EL (cell line): ENCODE data around the gene DLGAP4.
"Not testable (repeated sequence)": the region's sequence is repeated elsewhere in the genome, so short reads cannot be mapped to it uniquely, and the experiment has no call there.

Experiments
- DNase-seq: peaks from one replicate; pipeline ENCODE4 v3.0.0-alpha.2; 2016

The DLGAP4 gene

GRCh38 chr20:36521526-36521925 is 215.4 kb downstream of the DLGAP4 start:
- DNase-seq, result no peak

DNA sequence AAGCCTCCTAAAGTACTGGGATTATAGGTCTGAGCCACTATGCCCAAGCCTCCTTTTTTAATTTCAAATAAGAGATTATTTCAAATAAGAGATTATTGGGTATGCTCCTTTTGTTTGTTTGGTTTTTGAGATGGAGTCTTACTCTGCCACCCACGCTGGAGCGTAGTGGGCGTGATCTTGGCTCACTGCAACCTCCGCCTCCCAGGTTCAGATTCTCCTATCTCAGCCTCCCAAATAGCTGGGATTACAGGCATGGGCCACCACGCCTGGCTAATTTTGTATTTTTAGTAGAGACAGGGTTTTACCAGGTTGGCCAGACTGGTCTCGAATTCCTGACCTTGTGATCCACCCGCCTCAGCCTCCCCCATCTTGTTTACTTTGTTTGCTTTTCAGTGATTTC is 216.3 kb downstream of the DLGAP4 start:
- not testable (repeated sequence) for DNase-seq

DNA sequence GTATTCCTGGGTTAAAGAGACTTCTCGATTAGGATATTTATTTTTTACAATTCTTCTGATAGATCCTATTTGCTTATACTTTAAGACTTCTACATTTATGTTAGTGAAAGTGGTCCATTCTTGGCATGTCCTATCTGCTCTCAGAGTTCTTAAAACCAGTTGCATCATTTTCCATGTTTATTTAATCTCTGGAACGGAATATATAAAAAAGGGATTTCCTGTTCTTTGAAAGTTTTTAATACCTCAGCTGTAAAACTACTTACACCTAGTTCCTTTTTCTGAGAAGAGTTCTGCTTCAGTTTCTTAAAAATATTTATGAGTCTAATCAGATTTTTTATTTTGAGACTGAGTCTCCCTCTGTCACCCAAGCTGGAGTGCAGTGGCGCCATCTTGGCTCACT is 217.2 kb downstream of the DLGAP4 start:
- DNase-seq, result no peak

DNA sequence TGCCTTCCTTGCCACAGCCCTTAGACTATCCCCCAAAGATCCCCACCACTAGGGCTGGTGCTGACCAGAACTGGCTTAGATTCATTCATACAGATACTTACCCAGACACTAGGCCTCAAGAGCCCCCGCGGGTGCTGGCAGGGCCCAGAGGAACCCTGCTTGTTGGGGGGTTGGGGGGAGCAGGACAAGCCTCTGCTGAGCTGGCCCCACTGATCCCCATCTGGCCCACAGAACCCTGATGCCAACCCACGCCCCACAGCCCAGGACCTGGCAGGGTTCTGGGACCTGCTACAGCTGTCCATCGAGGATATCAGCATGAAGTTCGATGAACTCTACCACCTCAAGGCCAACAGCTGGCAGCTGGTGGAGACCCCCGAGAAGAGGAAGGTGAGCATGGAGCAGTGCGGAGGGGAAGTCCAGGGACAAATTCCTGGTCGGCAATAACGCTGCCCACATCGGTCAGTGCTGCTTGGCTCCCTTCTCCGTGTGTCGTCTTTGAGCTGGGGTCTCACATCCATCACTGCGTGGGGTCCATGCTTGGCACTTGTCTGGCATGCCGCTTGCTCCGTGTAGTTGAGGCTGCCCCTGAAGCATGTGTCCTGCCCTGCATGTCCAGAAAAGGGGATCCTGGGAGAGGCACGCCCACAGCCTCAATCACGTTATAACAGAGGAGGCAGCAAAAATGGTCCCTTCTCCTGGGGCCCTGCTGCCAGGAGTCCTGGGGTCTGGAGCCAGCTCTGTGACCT is 219.7 kb downstream of the DLGAP4 start:
- DNase-seq, result no peak

GRCh38 chr20:36526521-36527011 is 220.4 kb downstream of the DLGAP4 start:
- DNase-seq, result no peak

GRCh38 chr20:36527331-36528125 is 221.4 kb downstream of the DLGAP4 start:
- DNase-seq, result no peak

GRCh38 chr20:36528176-36528874 is 222.2 kb downstream of the DLGAP4 start:
- DNase-seq, result no peak

DNA sequence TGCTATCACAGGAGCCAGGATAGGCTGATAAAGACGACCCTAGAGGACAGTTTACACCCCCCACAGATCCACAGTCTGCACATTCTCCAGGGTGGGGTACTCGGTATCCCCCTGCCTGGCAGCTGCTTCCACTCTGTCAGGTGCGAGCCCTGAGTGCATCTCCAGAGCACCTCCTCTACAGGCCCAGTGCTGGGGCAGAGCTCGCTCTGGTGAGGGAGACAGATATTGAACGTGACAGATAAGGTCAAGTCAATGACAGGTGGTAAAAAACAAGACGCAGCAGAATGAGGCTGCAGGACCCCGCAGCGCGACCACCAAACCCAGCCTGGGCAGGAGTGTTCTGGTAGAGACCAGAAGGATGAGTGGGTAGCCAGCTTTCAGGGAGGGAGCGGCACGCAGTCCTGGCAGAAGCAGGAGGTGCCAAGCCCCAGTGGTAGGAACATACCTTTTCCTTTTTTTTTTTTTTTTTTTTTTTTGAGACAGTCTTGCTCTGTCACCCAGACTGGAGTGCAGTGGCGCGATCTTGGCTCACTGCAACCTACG is 222.8 kb downstream of the DLGAP4 start:
- no peak for DNase-seq

DNA sequence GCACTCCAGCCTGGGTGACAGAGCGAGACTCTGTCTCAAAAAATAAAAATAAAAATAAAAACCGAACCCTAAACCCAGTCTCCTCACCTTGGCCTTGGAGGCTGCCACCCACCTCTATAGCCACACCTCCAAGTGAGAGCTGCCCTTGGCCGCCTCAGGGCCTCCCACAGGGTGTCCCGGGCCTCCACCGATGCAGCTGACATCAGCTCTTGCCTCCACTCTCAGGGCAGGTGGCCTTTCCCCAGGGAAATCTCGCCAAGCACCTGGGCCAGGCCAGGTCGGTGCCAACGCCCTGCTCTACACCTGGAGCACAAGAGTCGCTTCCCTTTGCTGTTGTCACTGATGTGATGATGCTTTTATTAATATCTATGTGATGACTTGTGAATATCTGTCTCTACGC is 226.2 kb downstream of the DLGAP4 start:
- DNase-seq, result no peak

DNA sequence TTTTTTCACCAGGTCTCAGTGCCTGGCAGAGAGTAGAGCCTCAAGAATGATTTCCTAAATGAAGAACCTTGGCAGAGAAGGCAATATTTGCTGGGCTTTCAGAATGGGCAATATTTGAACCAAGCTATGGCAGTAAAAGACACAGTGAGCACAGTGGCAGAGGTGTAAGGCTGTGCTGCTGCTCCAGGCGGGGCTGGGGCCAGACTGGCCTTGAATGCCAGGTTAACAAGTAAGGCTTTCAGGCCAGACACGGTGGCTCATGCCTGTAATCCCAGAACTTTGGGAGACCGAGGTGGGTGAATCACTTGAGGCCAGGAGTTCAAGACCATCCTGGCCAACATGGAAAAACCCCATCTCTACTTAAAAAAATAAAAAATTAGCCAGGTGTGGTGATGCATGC is 226.7 kb downstream of the DLGAP4 start:
- DNase-seq, result no peak

GRCh38 chr20:36538026-36538722 is 232.0 kb downstream of the DLGAP4 start:
- no peak for DNase-seq

GRCh38 chr20:36540551-36541211 is 234.5 kb downstream of the DLGAP4 start:
- no peak for DNase-seq

DNA sequence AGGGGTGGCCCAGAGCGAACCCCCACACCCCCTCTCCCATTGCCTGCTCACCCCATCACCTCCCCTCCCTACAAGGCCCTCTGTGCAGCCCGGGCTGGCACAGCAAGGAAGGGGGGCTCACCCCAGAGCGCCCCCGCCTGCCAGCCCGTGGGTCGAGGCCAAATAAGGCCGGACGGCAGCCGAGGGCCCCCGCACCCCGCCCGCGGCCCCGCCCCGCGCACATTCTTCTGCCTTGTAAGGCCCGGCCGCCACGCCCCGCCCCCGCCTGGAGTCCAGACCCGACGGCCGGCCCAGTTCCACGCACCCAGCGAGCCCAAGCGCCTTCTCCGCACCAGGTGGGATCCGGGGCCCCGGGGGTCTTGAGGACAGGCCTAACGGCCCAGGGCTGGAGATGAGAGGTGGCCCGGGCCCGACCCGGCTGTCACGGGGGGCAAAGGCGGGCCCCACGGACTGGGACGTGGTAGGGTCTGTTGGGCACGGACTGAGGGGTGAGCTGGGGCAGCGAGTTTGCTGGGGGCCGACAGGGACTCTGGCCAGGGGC is 235.2 kb downstream of the DLGAP4 start, which contains the start of gene MYL9:
MYL9 (plus strand) TSS at position 293 of the 541 bp plus-strand sequence. CDS start 3,366 bp downstream, outside the sequence.
- peak; percentile 89 for DNase-seq

- DNase-seq, result peak; percentile 80
These were observed 235.8 kb downstream of the DLGAP4 start for GRCh38 chr20:36541768-36542488.

- DNase-seq, result no peak
These were observed 236.5 kb downstream of the DLGAP4 start for GRCh38 chr20:36542516-36543183.

DNA sequence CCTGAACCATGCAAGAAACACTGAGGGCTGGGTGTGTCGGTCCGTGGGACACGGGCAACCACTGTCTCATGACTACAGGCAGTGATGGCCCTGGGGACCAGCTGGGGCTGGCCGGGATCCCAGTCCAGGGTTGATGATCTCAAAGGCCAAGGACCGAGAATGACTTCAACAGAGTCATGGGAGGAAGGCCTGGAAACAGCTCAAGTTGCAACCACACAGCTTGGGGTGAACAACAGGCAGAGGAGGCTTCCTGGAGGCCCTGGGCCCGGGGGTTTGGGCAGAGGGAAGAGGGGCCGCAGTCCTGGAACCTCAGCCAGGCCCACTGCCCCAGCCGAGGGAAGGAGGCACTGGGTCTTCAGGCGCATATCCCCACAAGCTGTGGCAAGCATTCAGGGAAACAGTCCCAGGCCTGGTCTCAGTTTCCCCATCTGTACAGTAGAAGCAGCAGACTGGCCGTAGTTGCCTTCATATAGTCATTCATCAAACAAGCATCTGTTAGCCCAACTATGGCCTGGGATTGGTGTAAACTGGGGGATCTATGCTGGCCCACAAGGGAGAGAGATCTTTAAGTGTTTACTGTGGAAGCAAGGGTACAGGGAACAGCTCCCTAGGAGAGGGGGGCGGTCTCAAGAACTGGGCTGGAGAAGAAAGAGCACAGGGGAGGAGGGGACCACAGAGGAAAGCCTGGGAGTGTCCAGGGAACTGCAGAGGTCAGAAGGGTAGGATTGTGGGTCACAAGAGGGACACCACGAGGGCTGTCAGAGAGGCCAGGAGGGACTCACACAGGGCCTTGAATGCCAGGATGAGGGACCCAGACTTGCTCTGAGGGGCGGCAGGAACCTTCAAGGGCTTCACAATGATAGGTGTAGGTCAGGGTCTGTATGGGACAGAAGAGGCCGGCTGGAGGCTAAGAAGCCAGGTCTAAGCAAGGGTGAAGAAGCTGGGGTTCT is 237.3 kb downstream of the DLGAP4 start:
- DNase-seq, result peak; percentile 86

DNA sequence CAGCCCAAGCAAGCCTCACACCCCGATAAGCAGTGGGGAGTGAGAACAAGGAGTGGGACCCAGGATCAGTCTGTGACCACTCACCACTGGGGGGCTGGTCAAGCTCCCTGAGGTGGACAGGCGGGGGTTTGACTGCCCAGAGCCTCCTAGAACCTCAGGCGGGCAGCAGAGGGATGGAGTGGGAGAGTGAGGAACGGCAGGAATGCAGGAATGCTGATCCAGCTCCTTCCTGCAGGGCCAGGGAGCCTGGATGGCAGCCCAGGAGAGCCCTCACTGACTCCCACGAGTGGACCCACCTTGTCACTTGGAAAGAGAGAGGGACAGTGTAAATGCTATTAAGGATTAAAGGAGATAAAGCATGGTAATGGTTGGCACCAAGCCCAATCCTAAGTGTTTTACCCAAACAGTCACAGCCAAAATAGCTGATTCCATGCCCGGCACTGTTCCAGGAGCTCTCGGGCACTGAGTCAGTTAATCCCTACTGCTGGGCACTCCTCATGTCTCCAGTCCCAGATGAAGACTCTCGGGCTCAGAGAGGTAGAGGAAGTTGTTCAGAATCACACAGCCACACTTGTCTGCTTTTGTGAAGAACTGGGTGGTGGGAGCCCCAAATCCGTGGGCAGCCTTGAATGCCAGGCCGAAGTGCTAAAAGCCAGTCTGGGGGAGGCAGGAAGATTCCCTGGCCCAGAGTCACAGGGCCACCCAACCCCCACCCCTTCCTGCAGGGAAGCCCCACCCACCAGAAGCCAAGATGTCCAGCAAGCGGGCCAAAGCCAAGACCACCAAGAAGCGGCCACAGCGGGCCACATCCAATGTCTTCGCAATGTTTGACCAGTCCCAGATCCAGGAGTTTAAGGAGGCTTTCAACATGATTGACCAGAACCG is 238.2 kb downstream of the DLGAP4 start:
- DNase-seq, result peak; percentile 85
